Islet precursor cell (in vitro differentiated cells): ENCODE results near the gene GPC6.
A peak's percentile ranks its signal among the peaks of the same experiment; 100 is the strongest.

Source experiments
- DNase-seq: peaks from one replicate; pipeline ENCODE4 v3.0.0-alpha.2; 2018

Gene GPC6

GRCh38 chr13:93752541-93752940 is 525.9 kb downstream of the GPC6 start:
- DNase-seq, result peak; percentile 94

- DNase-seq, result no peak
Measured at GRCh38 chr13:93753639-93754038, 527.0 kb downstream of the GPC6 start.

- no peak for DNase-seq
Measured at GRCh38 chr13:93755341-93755740, 528.7 kb downstream of the GPC6 start.

- no peak for DNase-seq
Measured at GRCh38 chr13:93758575-93758974, 532.0 kb downstream of the GPC6 start.

GRCh38 chr13:93762708-93763426 is 536.3 kb downstream of the GPC6 start:
- no peak for DNase-seq

- DNase-seq, result no peak
Measured at GRCh38 chr13:93765062-93765461, 538.5 kb downstream of the GPC6 start.

GRCh38 chr13:93765811-93766210 is 539.2 kb downstream of the GPC6 start:
- DNase-seq, result no peak

GRCh38 chr13:93766719-93767118 is 540.1 kb downstream of the GPC6 start:
- DNase-seq, result no peak

- DNase-seq, result no peak
Measured at GRCh38 chr13:93767180-93767916, 540.7 kb downstream of the GPC6 start.

- no peak for DNase-seq
Measured at GRCh38 chr13:93767917-93768409, 541.4 kb downstream of the GPC6 start.

- DNase-seq, result no peak
Measured at GRCh38 chr13:93769101-93769500, 542.5 kb downstream of the GPC6 start.

- DNase-seq, result no peak
Measured at GRCh38 chr13:93769607-93770006, 543.0 kb downstream of the GPC6 start.

GRCh38 chr13:93771227-93771626 is 544.6 kb downstream of the GPC6 start:
- DNase-seq, result no peak

- DNase-seq, result no peak
Measured at GRCh38 chr13:93771782-93772181, 545.2 kb downstream of the GPC6 start.

- no peak for DNase-seq
Measured at GRCh38 chr13:93774506-93774905, 547.9 kb downstream of the GPC6 start.

- no peak for DNase-seq
Measured at GRCh38 chr13:93775027-93775426, 548.4 kb downstream of the GPC6 start.

GRCh38 chr13:93775507-93776108 is 549.0 kb downstream of the GPC6 start:
- DNase-seq, result no peak

GRCh38 chr13:93776936-93777335 is 550.3 kb downstream of the GPC6 start:
- DNase-seq, result no peak

GRCh38 chr13:93777504-93777903 is 550.9 kb downstream of the GPC6 start:
- DNase-seq, result no peak

GRCh38 chr13:93778548-93778947 is 551.9 kb downstream of the GPC6 start:
- DNase-seq, result no peak

- DNase-seq, result no peak
Measured at GRCh38 chr13:93784191-93784590, 557.6 kb downstream of the GPC6 start.

- no peak for DNase-seq
Measured at GRCh38 chr13:93786846-93787489, 560.4 kb downstream of the GPC6 start.

GRCh38 chr13:93788456-93788855 is 561.8 kb downstream of the GPC6 start:
- no peak for DNase-seq
